GM23338 (cell line): Measurements from ENCODE around the gene RCAN3. TPM values are rescaled to one million over a fixed set of nuclear protein-coding genes. Genes with fewer than 3 reads are reported as not detected.

Source experiments
- ATAC-seq: fragments of 200-7000 bp; cut with Tn5 transposase; 3 replicates; pipeline ENCODE4 v1.9.1; 2020
- DNase-seq: peaks from one replicate; pipeline ENCODE4 v3.0.0-alpha.2; 2015; ENCODE audit warnings: low spot score
- H2AFZ ChIP-seq: fragments of 200-600 bp; sonication (generic); 2 replicates; pipeline ENCODE4 v1.8.0; 2016; ENCODE audit warnings: antibody characterized with exemption, mild to moderate bottlenecking, moderate library complexity
- H3F3A ChIP-seq: fragments of 200-600 bp; sonication (generic); replicated peaks from 2 replicates; pipeline ENCODE4 v1.8.0; 2017; ENCODE audit warnings: antibody characterized with exemption, mixed run types, low read depth
- H3K27ac ChIP-seq: fragments of 200-600 bp; sonication (generic); 2 replicates; pipeline ENCODE4 v1.6.1; 2016; ENCODE audit warnings: low read depth
- H3K27me3 ChIP-seq: fragments of 200-600 bp; sonication (generic); 2 replicates; pipeline ENCODE4 v1.8.0; 2016; ENCODE audit warnings: mild to moderate bottlenecking, mixed run types, moderate library complexity; ENCODE audit not compliant: insufficient read depth
- H3K36me3 ChIP-seq: fragments of 200-600 bp; sonication (generic); 2 replicates; pipeline ENCODE4 v1.8.0; 2016; ENCODE audit warnings: mild to moderate bottlenecking; ENCODE audit not compliant: insufficient read depth
- H3K4me1 ChIP-seq: fragments of 200-600 bp; sonication (generic); 2 replicates; pipeline ENCODE4 v1.8.0; 2016; ENCODE audit warnings: mild to moderate bottlenecking, moderate library complexity; ENCODE audit not compliant: insufficient read depth
- H3K4me2 ChIP-seq: fragments of 200-600 bp; sonication (generic); 2 replicates; pipeline ENCODE4 v1.7.1; 2017; ENCODE audit warnings: mixed run types
- H3K4me3 ChIP-seq: fragments of 200-600 bp; sonication (generic); 2 replicates; pipeline ENCODE4 v1.6.1; 2016; ENCODE audit warnings: mixed run types
- H3K79me2 ChIP-seq: fragments of 200-600 bp; sonication (generic); replicated peaks from 2 replicates; pipeline ENCODE4 v1.8.0; 2017; ENCODE audit warnings: mild to moderate bottlenecking; ENCODE audit not compliant: insufficient read depth
- H3K9me2 ChIP-seq: fragments of 200-600 bp; sonication (generic); 2 replicates; pipeline ENCODE4 v1.8.0; 2017; ENCODE audit not compliant: insufficient read depth
- H4K20me1 ChIP-seq: fragments of 200-600 bp; sonication (generic); replicated peaks from 2 replicates; pipeline ENCODE4 v1.8.0; 2017; ENCODE audit warnings: mild to moderate bottlenecking; ENCODE audit not compliant: insufficient read depth
- H3K27ac Mint-ChIP-seq: 2 replicates; pipeline ENCODE4 v1.8.0; 2020; ENCODE audit warnings: inconsistent platforms, mild to moderate bottlenecking, moderate library complexity, mixed read lengths
- H3K27me3 Mint-ChIP-seq: 3 replicates; pipeline ENCODE4 v1.8.0; 2022; ENCODE audit warnings: low read depth, mild to moderate bottlenecking, moderate library complexity, mixed read lengths, inconsistent platforms; ENCODE audit not compliant: insufficient read depth, poor library complexity
- H3K36me3 Mint-ChIP-seq: 3 replicates; pipeline ENCODE4 v1.8.0; 2021; ENCODE audit warnings: low read depth, mild to moderate bottlenecking, inconsistent platforms, moderate library complexity, mixed read lengths
- H3K4me1 Mint-ChIP-seq: 3 replicates; pipeline ENCODE4 v1.8.0; 2020; ENCODE audit warnings: mild to moderate bottlenecking, inconsistent platforms, mixed read lengths
- H3K4me3 Mint-ChIP-seq: 3 replicates; pipeline ENCODE4 v1.8.0; 2021; ENCODE audit warnings: moderate library complexity, mild to moderate bottlenecking, inconsistent platforms, mixed read lengths
- H3K9me3 Mint-ChIP-seq: 3 replicates; pipeline ENCODE4 v1.8.0; 2020; ENCODE audit warnings: moderate library complexity, mild to moderate bottlenecking, inconsistent platforms, mixed read lengths
- CREB1 ChIP-seq: fragments of 250-450 bp; sonication (Bioruptor Pico); IDR thresholded peaks from 2 replicates; pipeline ENCODE4 v1.5.0; 2020; ENCODE audit warnings: low read depth, mild to moderate bottlenecking, moderate library complexity
- CTCF ChIP-seq, 2 experiments: fragments of 200-600 bp in 1 of 2; sonication (generic) in 1 of 2; conservative IDR thresholded peaks; 2 replicates each; pipeline versions ENCODE4 v1.5.1 to v1.6.1; 2016 to 2017; ENCODE audit warnings: antibody characterized with exemption in 2 of 2, low read depth in 2 of 2, mild to moderate bottlenecking in 2 of 2, moderate library complexity in 1 of 2
- ETS1 ChIP-seq: IDR thresholded peaks from 2 replicates; pipeline ENCODE4 v1.6.1; 2016; ENCODE audit warnings: antibody characterized with exemption
- EZH2 ChIP-seq: fragments of 200-600 bp; sonication (generic); IDR thresholded peaks from one replicate; pipeline ENCODE4 v1.8.0; 2017; ENCODE audit warnings: antibody characterized with exemption, mild to moderate bottlenecking, low read depth; ENCODE audit not compliant: unreplicated experiment
- EZH2phosphoT487 ChIP-seq: fragments of 200-600 bp; sonication (generic); IDR thresholded peaks from one replicate; pipeline ENCODE4 v1.8.1; 2018; ENCODE audit warnings: antibody characterized with exemption; ENCODE audit not compliant: unreplicated experiment
- JUNB ChIP-seq: IDR thresholded peaks from one replicate; pipeline ENCODE4 v1.6.1; 2016; ENCODE audit warnings: antibody characterized with exemption; ENCODE audit not compliant: unreplicated experiment
- NANOG ChIP-seq: IDR thresholded peaks from 2 replicates; pipeline ENCODE4 v1.6.1; 2016; ENCODE audit warnings: antibody characterized with exemption, borderline replicate concordance
- POLR2AphosphoS5 ChIP-seq: IDR thresholded peaks from 2 replicates; pipeline ENCODE4 v1.6.1; 2016; ENCODE audit warnings: antibody characterized with exemption, low read depth
- REST ChIP-seq: IDR thresholded peaks from one replicate; pipeline ENCODE4 v1.6.1; 2018; ENCODE audit warnings: antibody characterized with exemption; ENCODE audit not compliant: unreplicated experiment
- STAT1 ChIP-seq: IDR thresholded peaks from one replicate; pipeline ENCODE4 v1.6.1; 2016; ENCODE audit warnings: antibody characterized with exemption; ENCODE audit not compliant: unreplicated experiment
- ZNF114 ChIP-seq: fragments of 250-450 bp; sonication (Bioruptor Pico); IDR thresholded peaks from 2 replicates; pipeline ENCODE4 v1.5.0; 2020; ENCODE audit warnings: mild to moderate bottlenecking, moderate library complexity
- ZNF331 ChIP-seq: fragments of 250-450 bp; sonication (Bioruptor Pico); IDR thresholded peaks from 2 replicates; pipeline ENCODE4 v1.5.0; 2020; ENCODE audit warnings: low read depth, mild to moderate bottlenecking, moderate library complexity
- polyA plus RNA-seq: library from polyadenylated mRNA; unstranded; fragments of >200 nt; fragmentation: Nextera tagmentation; extraction: Ambion mirVana; gene quantifications from 2 replicates; pipeline ENCODE4 v1.2.1, GENCODE V29; 2016
- total RNA-seq: library from RNA; depleted of rRNA; stranded (reverse); fragments of >200 nt; shearing (Covaris generic); gene quantifications from 2 replicates; pipeline ENCODE4 v1.2.3, GENCODE V29; 2014
- TF ChIP-seq, protein P1 (sequence below): fragments of 250-450 bp; sonication (Bioruptor Pico); IDR thresholded peaks from 2 replicates; pipeline ENCODE4 v1.5.0; 2020; ENCODE audit warnings: mild to moderate bottlenecking, moderate library complexity

RCAN3 gene
- total and polyA plus RNA-seq, 2 experiments from 2014 or later: 8.9 to 11.2 TPM

- Histone ChIP-seq H2AFZ (no peak overlapping the region), H3K4me1 (peaks cover 17% of the 10 kb centered on the region), H3K27ac (no peak overlapping the region), H3K79me2 (no peaks in the 10 kb centered on the region), H3K36me3 (no peaks in the 10 kb centered on the region), H3K4me2 (no peak overlapping the region), H3K27me3 (no peaks in the 10 kb centered on the region), H3K4me3 (no peak overlapping the region), H3F3A (no peaks in the 10 kb centered on the region), H3K9me2 (0 out of 2 replicates have a peak, but pooled peaks cover 2% of the 10 kb centered on the region), H4K20me1 (no peaks in the 10 kb centered on the region)
- H3K4me3 Mint-ChIP-seq: no peak overlapping the region
- ATAC-seq (no peak), DNase-seq (no peak)
- no peak for TF ChIP-seq ZNF331 (CRISPR knock-in tag)
- TF ChIP-seq CREB1 (CRISPR knock-in tag): no peak
- no peak for TF ChIP-seq REST
- TF ChIP-seq JUNB: no peak
- TF ChIP-seq CTCF (conservative IDR thresholded peaks at IDR 0.05; ENCODE audit: low read depth in 2 of 2): no peak
- no peak for TF ChIP-seq NANOG
- TF ChIP-seq, protein P1, sequence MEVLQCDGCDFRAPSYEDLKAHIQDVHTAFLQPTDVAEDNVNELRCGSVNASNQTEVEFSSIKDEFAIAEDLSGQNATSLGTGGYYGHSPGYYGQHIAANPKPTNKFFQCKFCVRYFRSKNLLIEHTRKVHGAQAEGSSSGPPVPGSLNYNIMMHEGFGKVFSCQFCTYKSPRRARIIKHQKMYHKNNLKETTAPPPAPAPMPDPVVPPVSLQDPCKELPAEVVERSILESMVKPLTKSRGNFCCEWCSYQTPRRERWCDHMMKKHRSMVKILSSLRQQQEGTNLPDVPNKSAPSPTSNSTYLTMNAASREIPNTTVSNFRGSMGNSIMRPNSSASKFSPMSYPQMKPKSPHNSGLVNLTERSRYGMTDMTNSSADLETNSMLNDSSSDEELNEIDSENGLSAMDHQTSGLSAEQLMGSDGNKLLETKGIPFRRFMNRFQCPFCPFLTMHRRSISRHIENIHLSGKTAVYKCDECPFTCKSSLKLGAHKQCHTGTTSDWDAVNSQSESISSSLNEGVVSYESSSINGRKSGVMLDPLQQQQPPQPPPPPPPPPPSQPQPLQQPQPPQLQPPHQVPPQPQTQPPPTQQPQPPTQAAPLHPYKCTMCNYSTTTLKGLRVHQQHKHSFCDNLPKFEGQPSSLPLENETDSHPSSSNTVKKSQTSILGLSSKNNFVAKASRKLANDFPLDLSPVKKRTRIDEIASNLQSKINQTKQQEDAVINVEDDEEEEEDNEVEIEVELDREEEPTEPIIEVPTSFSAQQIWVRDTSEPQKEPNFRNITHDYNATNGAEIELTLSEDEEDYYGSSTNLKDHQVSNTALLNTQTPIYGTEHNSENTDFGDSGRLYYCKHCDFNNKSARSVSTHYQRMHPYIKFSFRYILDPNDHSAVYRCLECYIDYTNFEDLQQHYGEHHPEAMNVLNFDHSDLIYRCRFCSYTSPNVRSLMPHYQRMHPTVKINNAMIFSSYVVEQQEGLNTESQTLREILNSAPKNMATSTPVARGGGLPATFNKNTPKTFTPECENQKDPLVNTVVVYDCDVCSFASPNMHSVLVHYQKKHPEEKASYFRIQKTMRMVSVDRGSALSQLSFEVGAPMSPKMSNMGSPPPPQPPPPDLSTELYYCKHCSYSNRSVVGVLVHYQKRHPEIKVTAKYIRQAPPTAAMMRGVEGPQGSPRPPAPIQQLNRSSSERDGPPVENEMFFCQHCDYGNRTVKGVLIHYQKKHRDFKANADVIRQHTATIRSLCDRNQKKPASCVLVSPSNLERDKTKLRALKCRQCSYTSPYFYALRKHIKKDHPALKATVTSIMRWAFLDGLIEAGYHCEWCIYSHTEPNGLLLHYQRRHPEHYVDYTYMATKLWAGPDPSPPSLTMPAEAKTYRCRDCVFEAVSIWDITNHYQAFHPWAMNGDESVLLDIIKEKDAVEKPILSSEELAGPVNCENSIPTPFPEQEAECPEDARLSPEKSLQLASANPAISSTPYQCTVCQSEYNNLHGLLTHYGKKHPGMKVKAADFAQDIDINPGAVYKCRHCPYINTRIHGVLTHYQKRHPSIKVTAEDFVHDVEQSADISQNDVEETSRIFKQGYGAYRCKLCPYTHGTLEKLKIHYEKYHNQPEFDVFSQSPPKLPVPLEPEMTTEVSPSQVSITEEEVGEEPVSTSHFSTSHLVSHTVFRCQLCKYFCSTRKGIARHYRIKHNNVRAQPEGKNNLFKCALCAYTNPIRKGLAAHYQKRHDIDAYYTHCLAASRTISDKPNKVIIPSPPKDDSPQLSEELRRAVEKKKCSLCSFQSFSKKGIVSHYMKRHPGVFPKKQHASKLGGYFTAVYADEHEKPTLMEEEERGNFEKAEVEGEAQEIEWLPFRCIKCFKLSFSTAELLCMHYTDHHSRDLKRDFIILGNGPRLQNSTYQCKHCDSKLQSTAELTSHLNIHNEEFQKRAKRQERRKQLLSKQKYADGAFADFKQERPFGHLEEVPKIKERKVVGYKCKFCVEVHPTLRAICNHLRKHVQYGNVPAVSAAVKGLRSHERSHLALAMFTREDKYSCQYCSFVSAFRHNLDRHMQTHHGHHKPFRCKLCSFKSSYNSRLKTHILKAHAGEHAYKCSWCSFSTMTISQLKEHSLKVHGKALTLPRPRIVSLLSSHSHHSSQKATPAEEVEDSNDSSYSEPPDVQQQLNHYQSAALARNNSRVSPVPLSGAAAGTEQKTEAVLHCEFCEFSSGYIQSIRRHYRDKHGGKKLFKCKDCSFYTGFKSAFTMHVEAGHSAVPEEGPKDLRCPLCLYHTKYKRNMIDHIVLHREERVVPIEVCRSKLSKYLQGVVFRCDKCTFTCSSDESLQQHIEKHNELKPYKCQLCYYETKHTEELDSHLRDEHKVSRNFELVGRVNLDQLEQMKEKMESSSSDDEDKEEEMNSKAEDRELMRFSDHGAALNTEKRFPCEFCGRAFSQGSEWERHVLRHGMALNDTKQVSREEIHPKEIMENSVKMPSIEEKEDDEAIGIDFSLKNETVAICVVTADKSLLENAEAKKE (CRISPR knock-in tag): no peak
- no peak for TF ChIP-seq POLR2AphosphoS5
- no peak for TF ChIP-seq EZH2phosphoT487
- TF ChIP-seq ETS1: no peak
- TF ChIP-seq STAT1: no peak
- TF ChIP-seq EZH2: no peak
- TF ChIP-seq ZNF114 (CRISPR knock-in tag): no peak
- peaks cover 2% of the 10 kb centered on the region for H3K27me3 Mint-ChIP-seq
- peaks cover 16% of the 10 kb centered on the region for H3K4me1 Mint-ChIP-seq
- peaks cover 5% of the 10 kb centered on the region; the same call in 2 of the 3 replicates for H3K9me3 Mint-ChIP-seq
- no peaks in the 10 kb centered on the region for H3K36me3 Mint-ChIP-seq
- H3K27ac Mint-ChIP-seq: no peak overlapping the region
Observed at GRCh38 chr1:24570265-24571125, 67.9 kb downstream of the RCAN3 start.
